ENCODE measurements around the gene ARPP19.
"Not testable (repeated sequence)": the region's sequence is repeated elsewhere in the genome, so short reads cannot be mapped to it uniquely, and the experiment has no call there.

The ARPP19 gene, protein sequence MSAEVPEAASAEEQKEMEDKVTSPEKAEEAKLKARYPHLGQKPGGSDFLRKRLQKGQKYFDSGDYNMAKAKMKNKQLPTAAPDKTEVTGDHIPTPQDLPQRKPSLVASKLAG

DNA sequence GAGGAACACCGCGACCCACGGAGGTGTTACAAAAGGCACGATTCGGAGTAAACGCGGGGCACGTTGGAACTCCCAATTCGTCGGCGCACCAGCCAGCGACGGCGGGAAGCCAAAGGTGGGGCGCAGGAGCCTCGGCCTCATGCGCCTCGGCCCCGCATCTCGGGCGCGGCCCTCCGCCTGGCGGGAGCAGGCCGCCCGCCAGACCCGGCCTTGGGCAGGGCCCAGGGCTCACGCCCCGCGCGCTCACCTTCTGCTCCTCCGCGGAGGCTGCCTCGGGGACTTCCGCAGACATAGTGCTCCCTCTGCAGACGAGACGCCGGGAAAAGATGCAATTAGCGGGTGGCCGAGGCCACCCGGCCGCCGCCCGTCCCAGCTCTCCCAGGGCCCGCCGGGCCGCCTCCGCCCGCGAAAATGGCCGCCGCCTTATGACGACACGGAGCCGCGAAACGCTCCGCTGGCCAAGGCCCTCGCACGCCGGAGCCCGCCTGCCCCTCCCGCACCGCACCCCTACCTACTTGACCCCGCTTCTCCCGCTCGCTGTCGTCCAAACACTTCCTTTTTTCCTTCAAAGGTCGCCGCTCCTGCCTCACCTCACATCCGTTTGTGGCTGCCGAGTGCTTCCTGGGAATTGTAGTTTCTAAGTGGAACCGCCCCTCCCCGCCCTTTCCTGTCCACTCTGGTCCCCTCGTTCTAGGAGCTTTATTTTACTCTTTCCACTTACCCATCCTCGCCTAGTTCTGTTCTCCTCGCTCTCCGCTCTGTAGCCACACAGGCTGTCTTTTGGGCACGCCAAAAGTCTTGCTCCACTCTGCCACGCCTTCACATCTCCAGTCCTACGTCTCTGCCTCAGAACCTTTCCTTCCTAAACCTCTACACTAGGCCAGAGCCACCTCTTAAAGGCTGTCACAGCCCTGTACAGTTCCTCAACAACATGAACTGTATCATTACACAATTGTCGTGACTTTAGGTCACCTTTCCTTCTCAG, at the start of gene ARPP19:
Gene ARPP19 (minus strand): TSS at position 430 of the 985 bp plus-strand sequence. CDS start 138 bp downstream, at position 292.
- peak; percentile 61 for DNase-seq (ENCODE audit: low read depth)

DNA sequence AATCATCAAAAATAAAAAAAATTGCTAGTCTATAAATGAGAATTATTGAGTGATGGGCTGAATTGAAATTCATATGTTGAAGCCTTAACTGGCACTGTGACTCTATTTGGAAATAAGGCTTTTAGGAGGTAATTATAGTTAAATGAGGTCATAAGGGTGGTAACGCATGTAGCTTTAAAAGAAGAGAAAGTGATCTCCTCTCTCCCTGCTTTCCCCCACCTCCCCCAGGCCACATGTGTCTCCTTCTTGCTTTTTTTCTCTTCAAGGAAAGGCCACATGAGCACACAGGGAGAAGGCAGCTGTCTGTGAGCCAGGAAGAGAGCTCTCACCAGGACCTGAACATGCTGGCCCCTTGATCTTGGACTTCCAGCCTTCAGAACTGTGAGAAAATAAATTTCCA, 48.2 kb upstream of the ARPP19 start:
- DNase-seq (ENCODE audit: low read depth), result no peak

DNA sequence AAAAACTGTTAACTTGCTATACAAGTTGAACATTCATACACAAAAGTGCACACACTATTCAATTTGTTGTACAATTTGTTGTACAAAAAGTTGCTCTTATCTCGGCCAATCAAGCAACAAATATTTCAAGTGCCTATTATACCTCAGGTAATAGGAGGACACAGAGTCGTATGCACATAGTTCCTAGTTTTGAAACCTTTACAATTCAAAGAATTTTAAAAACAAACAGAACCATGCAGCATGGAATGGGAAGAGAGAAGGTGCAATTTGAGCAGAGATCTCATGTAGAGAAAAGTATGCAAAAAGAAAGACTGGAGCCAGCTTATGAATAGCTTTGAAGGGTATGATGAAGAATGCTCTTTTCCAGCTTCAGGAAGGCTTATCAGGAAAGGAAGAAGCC, 46.5 kb upstream of the ARPP19 start:
- DNase-seq (ENCODE audit: low read depth), result no peak

DNA sequence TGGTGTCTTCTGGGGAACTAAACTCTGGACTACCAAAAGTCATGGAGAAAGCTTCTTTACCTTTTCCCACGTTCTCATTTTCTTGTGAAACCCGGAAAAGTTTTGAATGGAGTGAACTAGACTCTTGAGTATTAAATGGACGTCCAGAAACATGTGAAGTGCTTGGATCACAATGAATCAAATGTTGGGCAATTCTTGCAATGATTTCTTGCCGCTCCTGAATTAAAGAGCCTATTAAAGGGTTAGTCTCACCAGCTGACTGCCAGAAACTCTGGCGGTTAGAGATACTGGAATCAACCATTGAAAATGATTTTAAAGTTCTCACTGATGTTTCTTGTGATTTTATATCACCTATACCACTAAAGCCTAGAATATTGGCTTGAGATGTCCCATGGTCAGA, 40.8 kb upstream of the ARPP19 start:
- no peak for DNase-seq (ENCODE audit: low read depth)

DNA sequence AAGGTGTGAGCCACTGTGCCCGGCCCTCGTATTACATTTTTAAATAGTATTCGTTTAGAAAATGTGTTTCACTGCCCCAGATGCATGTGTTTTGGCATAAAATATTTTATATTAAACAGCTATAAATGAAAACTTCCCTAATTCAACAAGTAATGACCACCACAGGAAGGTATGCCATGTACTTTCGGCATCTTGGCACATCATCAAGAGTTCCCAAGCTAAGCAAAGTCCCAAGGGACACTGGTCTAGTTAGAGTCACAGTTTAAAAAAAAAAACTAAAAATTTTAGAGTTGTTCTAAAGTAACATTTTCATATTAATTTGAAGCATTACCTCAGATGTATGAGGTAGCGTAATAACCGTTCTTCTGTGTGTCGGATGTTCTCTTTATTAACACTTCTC, 15.6 kb upstream of the ARPP19 start:
- DNase-seq (ENCODE audit: low read depth), result no peak

DNA sequence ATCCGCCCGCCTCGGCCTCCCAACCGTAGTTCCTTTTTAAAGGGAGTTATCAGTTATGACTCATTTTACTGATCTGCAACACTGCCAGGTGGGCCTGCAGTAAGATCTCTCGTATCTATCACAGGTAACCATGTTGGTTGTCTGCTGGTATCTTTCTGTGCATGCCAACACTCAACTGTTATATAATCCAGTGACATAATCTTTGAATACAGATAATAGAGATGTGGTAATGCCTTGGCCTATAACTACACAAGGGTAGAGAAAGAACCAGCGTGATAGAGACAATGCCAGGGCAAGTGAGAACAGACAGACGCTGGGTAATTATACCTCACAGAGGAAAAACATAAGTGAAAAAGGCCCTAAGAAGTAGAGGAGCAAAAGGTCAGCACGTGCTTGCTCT, 11.0 kb upstream of the ARPP19 start:
- no peak for DNase-seq (ENCODE audit: low read depth)

DNA sequence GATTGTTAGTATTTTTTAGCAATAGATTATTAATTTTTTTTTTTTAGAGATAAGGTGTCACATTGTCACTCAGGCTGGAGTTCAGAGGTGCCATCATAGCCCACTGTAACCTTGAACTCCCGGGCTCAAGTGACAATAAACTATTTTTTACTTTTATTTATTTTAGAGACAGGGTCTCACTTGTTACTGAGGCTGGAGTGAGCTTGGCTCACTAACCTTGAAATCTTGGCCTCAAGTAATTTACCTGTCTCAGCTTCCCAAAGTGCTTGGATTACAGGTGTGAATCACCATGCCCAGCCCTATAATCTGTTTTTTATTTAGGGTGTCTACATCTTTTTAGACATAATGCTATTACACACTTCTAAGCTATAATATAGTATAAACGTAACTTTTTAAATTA, 7.9 kb upstream of the ARPP19 start:
- DNase-seq (ENCODE audit: low read depth), result no peak

DNA sequence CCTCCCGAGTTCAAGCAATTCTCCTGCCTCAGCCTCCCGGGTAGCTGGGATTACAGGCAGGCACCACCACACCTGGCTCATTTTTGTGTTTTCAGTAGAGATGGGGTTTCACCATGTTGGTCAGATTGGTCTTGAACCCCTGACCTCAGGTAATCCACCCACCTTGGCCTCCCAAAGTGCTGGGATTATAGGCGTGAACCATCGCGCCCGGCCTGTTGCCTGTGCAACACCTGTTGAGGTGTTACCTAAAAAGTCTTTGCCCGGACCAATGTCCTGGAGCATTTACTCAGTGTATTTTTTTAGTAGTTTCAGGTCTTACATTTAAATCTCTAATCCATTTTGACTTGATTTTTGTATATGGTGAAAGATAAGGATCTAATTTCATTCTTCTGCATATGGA, 6.7 kb upstream of the ARPP19 start:
- DNase-seq (ENCODE audit: low read depth), result not testable (repeated sequence)

DNA sequence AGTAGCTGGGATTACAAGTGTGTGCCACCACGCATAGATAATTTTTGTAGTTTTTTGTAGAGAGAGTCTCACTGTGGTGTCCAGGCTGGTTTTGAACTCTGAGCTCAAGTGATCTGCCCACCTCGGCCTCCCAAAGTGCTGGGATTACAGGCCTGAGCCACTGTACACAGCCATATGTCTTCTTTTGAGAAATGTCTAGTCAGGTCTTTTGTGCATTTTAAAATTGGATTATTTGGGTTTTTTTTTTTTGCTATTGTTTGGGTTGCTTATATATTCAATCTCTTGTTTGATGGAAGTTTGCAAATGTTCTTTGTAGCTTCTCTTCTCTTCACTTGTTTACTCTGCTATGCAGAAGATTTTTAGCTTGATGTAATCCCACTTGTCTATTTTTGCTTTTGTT, 6.2 kb upstream of the ARPP19 start:
- no peak for DNase-seq (ENCODE audit: low read depth)

DNA sequence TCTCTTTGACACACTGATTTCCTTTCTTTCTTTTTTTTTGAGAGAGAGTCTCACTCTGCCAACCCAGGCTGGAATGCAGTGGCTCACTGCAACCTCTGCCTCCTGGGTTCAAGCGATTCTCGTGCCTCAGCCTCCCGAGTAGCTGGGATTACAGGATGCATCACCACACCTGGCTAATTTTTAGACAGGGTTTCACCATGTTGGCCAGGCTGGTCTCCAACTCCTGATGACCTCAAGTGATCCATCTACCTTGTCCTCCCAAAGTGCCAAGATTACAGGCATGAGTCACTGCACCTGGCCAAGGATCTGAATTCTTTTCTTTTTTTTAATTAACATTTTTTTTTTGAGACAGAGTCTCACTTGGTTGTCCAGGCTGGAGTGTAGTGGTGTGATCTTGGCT, 5.8 kb upstream of the ARPP19 start:
- DNase-seq (ENCODE audit: low read depth), result not testable (repeated sequence)

DNA sequence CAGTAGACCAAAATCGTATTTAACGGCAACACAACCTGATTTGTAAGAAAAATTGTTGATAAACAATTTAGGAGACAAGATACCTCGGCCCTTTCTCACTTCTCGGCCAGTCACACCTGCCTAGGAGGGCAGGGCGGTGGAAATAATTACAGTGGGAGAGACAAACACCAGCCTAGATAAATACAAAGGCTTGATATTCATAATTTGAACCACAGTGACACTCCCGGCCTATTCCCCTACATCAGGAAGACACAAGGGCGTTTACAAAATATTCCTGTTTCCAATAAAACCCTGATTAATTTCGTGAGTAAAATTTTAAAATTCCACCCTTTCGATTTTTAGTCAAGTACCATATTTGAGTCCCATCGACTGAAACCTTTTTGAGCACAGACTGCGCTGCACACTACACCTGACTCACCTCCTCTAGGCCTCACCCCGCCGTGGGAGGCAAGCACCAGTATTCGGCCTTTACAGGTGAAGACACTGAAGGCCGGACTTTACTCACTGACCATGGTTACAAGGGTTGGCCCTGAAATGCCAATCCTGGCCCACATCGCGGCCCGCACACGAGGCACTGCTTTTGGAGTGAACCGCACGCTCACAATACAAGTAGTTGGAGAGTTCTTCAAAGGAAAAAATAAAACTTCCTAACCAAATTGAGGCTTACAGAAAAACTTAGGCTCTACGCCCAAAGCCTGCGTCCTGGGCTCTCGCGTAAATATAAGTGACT, 794 bp downstream of the ARPP19 start:
- peak; percentile 13 for DNase-seq (ENCODE audit: low read depth)

DNA sequence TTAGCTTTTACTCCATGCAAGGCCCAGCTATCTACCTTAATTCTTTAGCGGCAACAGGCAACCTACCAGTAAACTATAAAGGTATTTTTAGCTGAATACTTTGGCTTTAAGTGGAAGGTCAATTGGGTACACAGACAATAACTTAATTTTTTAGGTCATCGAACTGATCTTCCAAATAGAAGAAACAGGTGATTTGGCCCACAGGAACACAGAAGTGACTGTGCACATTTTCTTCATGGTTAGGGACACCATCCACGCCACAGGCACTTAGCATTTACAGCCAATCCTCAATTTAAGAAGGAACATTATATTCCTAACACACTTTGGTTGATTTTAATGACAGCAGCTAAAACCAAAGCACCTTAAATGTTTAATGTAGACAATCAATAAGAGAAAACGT, 1.9 kb downstream of the ARPP19 start:
- DNase-seq (ENCODE audit: low read depth), result no peak

DNA sequence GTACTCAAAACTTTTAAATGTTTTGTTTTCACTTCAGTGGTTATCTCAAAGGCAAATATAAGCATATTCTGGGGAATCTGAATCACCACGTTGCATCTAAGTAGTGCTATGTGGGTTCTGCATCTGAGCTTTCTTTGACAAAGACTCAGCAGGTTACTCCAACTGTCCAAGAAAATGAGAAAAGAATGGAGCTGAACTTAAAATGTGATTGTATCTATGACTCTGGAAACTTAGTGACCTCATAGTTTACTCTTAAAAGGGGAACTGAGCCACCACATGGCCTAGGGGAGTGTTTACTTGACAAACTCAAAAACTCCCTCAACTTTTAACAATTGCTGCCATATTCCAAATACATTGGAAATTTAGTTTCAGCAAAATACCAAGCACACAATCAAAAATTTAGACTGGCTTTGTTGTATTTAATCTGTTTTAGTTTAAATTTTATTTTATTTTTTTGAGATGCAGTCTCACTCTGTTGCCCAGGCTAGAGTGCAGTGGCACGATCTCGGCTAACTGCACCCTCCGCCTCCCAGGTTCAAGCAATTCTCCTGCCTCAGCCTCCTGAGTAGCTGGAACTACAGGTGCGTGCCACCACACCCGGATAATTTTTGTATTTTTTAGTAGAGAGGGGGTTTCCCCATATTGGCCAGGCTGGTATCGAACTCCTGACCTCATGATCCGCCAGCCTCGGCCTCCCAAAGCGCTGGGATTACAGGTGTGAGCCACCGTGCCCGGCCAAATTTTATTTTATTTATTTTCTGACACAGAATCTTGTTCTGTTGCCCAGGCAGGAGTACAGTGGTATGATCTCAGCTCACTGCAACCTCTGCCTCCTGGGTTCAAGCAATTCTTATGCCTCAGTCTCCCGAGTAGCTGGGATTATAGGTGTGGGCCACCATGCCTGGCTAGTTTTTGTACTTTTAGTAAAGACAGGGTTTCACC, 3.1 kb downstream of the ARPP19 start:
- not testable (repeated sequence) for DNase-seq (ENCODE audit: low read depth)

DNA sequence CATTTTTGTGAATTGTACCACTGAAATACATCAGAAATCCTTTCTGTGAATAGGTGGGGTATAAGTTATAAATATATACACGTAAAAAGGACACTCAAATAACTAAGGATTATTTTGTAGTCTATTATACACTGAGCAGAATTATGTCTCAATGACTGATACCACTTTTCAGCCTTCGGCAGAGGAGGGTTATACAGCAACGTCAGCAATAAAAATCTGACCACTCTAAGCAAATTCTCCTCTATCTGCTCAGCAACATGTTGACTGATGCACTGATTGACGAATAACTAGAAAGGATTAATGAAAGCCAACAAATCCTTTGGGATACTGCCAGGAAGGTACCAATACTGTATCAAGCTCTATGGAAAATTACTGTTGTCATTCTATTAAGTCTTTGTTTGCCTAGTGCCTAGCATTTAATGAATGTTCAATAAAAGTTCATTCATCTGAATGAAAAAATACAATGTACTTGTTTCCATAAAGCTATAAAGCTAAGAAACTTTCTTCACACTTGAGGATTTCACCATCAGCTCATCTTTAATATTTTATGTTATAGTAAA, 5.2 kb downstream of the ARPP19 start:
- DNase-seq (ENCODE audit: low read depth), result no peak

DNA sequence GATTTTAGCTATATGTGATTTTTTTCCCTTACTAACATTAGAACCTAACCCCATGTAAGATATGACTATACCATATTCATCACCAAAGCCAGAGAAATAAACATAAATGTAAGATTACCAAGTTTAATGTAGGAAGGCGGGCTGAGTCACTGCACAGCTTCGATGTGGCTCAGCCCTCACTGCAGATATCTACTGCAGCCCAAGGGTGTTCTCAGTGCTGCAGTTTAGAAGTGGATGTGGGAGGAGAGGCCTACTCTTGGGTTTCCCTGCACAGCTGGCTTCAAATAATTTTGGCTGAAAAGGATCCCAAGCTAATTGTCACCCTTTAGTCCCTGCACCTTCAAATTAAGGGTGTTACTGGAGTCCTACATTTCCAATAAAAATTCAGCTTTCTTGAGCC, 9.3 kb downstream of the ARPP19 start:
- no peak for DNase-seq (ENCODE audit: low read depth)

DNA sequence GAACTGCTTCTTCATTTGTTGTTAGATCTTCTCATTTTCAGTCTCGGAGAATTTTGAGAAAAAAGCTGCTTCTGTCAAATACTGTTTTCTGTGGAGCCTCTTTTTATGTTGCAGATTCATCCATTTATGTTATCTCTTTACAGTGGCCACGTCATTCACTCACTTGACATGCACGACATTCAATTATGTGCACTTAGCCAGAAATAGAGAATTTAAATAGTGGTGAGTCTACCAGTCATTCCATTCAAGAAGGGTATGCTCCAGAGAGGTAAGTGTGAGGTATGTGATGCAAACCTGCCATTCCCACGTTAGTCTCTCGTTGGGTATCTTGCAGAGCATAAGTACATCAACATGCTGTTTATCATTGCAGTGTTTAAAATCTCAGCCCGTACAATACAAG, 9.8 kb downstream of the ARPP19 start:
- no peak for DNase-seq (ENCODE audit: low read depth)

DNA sequence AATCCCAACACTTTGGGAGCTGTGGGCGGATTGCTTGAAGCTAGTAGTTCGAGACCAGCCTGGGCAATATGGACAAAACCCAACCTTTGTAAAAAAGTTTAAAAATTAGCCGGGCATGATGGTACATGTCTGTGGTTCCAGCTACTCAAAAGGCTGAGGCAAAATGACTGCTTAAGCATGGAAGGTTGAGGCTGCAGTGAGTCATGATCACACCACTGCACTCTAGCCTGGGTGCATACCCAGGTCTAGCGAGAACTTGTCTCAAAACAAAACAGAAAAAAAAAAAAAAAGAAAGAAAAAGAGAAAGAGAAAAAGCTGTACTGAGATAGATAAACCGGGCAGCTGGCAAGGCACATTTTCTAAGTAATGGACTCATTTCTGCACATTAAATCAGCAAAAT, 10.6 kb downstream of the ARPP19 start:
- peak; percentile 20 for DNase-seq (ENCODE audit: low read depth)

DNA sequence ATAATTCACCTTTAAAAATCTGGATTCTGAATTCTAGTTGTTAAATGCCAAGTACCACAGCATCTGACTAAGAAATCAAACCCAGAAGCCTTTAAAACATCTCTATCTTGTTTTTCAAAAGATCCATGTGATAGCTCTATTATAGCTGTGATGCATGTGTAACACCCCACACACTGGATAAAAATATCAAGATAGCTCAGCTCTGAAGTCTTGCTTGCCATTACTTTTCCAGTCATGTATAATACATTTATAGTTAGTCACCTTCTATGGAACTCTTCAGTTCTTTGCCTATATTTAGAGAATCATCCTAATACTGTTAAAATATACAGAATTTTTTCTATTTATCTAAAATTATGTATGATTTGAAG, 11.6 kb downstream of the ARPP19 start:
- no peak for DNase-seq (ENCODE audit: low read depth)

DNA sequence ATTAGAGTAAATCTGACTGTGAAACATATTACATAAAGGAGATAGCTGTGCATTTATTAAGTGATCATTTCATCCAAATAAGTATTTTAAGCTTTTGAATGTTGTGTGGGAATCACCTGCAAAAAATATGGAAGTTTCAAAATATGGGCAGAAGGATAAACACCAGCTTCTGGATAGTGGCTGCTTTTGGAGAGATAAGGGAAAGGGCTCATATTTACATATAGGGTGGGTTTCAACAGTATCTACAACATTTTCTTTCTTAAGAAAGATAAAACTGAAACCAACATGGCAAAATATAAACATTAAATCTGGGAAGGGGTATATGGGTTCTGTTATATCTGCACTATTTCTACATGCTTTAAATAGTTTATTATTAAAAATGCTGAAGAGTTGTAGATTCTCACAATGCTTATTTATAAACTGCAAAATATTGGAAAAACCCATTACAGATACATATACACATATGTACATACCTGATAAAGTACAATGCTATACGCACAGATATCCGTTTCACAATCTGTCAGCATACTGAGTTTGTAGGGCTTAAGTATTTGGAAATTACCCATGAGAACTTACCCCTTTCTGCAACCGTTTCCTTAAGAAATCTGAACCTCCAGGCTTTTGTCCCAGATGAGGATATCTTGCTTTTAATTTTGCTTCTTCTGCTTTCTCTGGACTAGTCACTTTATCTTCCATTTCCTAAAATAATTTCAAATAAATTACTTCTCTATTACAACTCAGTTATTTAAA, 12.1 kb downstream of the ARPP19 start:
- DNase-seq (ENCODE audit: low read depth), result no peak

DNA sequence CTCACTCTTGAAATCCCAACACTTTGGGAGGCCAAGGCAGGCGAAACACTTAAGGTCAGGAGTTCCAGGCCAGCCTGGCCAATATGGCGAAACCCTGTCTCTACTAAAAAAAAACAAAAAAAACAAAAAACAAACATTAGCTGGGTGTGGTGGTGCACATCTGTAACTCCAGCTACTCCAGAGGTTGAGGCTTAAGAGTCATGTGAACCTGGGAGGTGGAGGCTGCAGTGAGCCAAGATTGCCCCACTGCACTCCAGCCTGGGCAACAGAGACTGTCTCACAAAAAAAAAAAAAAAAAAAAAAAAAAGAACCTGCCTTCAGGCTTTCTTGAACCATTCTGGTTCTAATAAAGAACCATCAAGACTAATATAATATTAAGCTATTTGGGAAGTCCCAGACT, 16.5 kb downstream of the ARPP19 start:
- no peak for DNase-seq (ENCODE audit: low read depth)

DNA sequence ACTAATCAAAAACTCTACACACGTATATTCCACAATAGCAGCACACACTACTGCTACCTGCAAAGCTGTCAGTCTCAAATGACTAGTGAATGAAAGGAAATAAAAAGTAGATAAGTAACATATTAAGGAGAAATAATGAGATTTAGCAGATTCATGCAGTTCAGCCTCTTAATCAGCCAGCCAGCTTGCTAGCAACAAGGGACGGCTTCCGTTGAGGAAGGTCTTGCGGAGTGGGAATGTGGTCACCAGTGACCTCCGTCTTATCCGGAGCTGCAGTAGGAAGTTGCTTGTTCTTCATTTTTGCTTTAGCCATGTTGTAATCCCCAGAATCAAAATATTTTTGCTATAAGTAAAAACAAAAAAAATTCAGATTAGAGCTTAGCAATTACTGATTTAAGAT, 17.1 kb downstream of the ARPP19 start:
- no peak for DNase-seq (ENCODE audit: low read depth)
